HepG2 (cell line): ENCODE data around the gene ENDOU. TPM values are rescaled to one million over a fixed set of nuclear protein-coding genes. Genes with fewer than 3 reads are reported as not detected.
A peak's percentile ranks its signal among the peaks of the same experiment; 100 is the strongest.

Experiments used
- ATAC-seq: fragments of 200-7000 bp; cut with Tn5 transposase; 3 replicates; pipeline ENCODE4 v1.9.1; 2020; ENCODE audit warnings: mild to moderate bottlenecking, moderate library complexity
- BruUV-seq: library from RNA; stranded (reverse); fragments of 400-500 nt; replicated peaks from 2 replicates; lab custom pipeline; 2021; lab: Mats Ljungman, UMichigan
- CTCF ChIA-PET: fragments of 300-600 bp; formaldehyde crosslinking; extraction: SDS; loops from one replicate; lab custom pipeline; 2021; ENCODE audit warnings: low total read pairs, inconsistent platforms, low intra/inter-chr PET ratio; lab: Yijun Ruan, JAX
- POLR2A ChIA-PET: fragments of 350-600 bp; sonication (Branson Sonifier 250); formaldehyde crosslinking; loops from one replicate; lab custom pipeline; 2020; ENCODE audit warnings: antibody characterized with exemption, inconsistent platforms; lab: Yijun Ruan, JAX
- DNase-seq: peaks from one replicate; pipeline ENCODE4 v3.0.0-alpha.2; 2015; ENCODE audit warnings: low spot score
- FAIRE-seq: peaks from 3 replicates; lab custom pipeline; 2011; peaks lifted over from hg19 to GRCh38; lab: Jason Lieb, UNC
- H2AFZ ChIP-seq: one replicate; pipeline ENCODE4 v1.6.1; 2011; ENCODE audit warnings: low read length, inconsistent platforms
- H3K27ac ChIP-seq: fragments of 300-600 bp; 3 replicates; pipeline ENCODE4 v1.8.0; 2011; ENCODE audit warnings: mixed run types, mild to moderate bottlenecking, mixed read lengths, low read length, inconsistent platforms; ENCODE audit not compliant: insufficient read depth; ENCODE audit errors: extremely low read length
- H3K27me3 ChIP-seq, 2 experiments: fragments of 200-600 bp in 1 of 2; 2 replicates in 1 of 2; 3 replicates in 1 of 2; pipeline versions ENCODE4 v1.6.0 to v1.8.0; 2011; ENCODE audit warnings: low read length in 2 of 2, mild to moderate bottlenecking in 2 of 2, moderate library complexity in 2 of 2, inconsistent platforms in 1 of 2; ENCODE audit not compliant: insufficient read depth in 2 of 2, control insufficient read depth in 1 of 2
- H3K36me3 ChIP-seq, 2 experiments: fragments of 200-600 bp in 1 of 2; replicated peaks in 1 of 2; 2 replicates in 1 of 2; 3 replicates in 1 of 2; pipeline versions ENCODE4 v1.5.1 to v1.8.0; 2011; ENCODE audit warnings: low read length in 2 of 2, inconsistent platforms in 1 of 2; ENCODE audit not compliant: insufficient read depth in 2 of 2, control insufficient read depth in 1 of 2
- H3K4me1 ChIP-seq: 2 replicates; pipeline ENCODE4 v1.5.1; 2012; ENCODE audit warnings: low read length, inconsistent platforms; ENCODE audit not compliant: insufficient read depth
- H3K4me2 ChIP-seq: 2 replicates; pipeline ENCODE4 v1.6.0; 2011; ENCODE audit warnings: low read depth, low read length, inconsistent platforms
- H3K4me3 ChIP-seq, 3 experiments: fragments of 200-600 bp in 1 of 3; sonication (generic), shearing (Covaris generic) in 1 of 3; replicated peaks in 1 of 3; 2 replicates each; pipeline ENCODE4 v1.5.1; 2011 to 2016; ENCODE audit warnings: low read length in 3 of 3, inconsistent platforms in 2 of 3, low read depth in 2 of 3, mild to moderate bottlenecking in 2 of 3, control low read depth in 1 of 3, mixed read lengths in 1 of 3; ENCODE audit not compliant: insufficient read depth in 1 of 3
- H3K79me2 ChIP-seq: one replicate; pipeline ENCODE4 v1.6.1; 2011; ENCODE audit warnings: low read length, inconsistent platforms; ENCODE audit not compliant: insufficient read depth
- H3K9ac ChIP-seq: 2 replicates; pipeline ENCODE4 v1.6.0; 2011; ENCODE audit warnings: mild to moderate bottlenecking, low read depth, low read length, inconsistent platforms; ENCODE audit not compliant: insufficient read depth
- H3K9me3 ChIP-seq: 2 replicates; pipeline ENCODE4 v1.5.1; 2012; ENCODE audit warnings: mild to moderate bottlenecking, low read length
- H4K20me1 ChIP-seq: 2 replicates; pipeline ENCODE4 v1.6.0; 2011; ENCODE audit warnings: inconsistent platforms, mild to moderate bottlenecking, low read length, moderate library complexity; ENCODE audit not compliant: insufficient read depth
- ZFP41 ChIP-seq: sonication (generic); formaldehyde crosslinking; IDR thresholded peaks from 2 replicates; pipeline ENCODE4 v1.4.0; 2020; ENCODE audit warnings: mild to moderate bottlenecking, missing genetic modification reagents, borderline replicate concordance
- ZNF414 ChIP-seq: sonication (generic); formaldehyde crosslinking; IDR thresholded peaks from 2 replicates; pipeline ENCODE4 v1.5.0; 2020; ENCODE audit warnings: missing genetic modification reagents
- ZNF44 ChIP-seq: sonication (generic); formaldehyde crosslinking; IDR thresholded peaks from 2 replicates; pipeline ENCODE4 v1.5.1; 2020; ENCODE audit warnings: mild to moderate bottlenecking, missing genetic modification reagents
- ZNF563 ChIP-seq: sonication (generic); formaldehyde crosslinking; IDR thresholded peaks from 2 replicates; pipeline ENCODE4 v1.8.0; 2022; ENCODE audit warnings: mild to moderate bottlenecking, moderate library complexity, missing genetic modification reagents
- ZNF567 ChIP-seq: sonication (generic); formaldehyde crosslinking; IDR thresholded peaks from 2 replicates; pipeline ENCODE4 v1.8.1; 2023; ENCODE audit warnings: mild to moderate bottlenecking, missing genetic modification reagents, borderline replicate concordance
- ZNF704 ChIP-seq: sonication (generic); formaldehyde crosslinking; IDR thresholded peaks from 2 replicates; pipeline ENCODE4 v1.8.1; 2023; ENCODE audit warnings: mild to moderate bottlenecking, inconsistent platforms, moderate library complexity, missing genetic modification reagents, borderline replicate concordance
- WGBS: methylation state at CpG from one replicate; pipeline ENCODE4 v1.1.6; 2017; ENCODE audit warnings: low lambda C conversion rate; 5-methylcytosine and 5-hydroxymethylcytosine counted together
- in situ Hi-C: cut with HindIII; loops from 2 replicates; pipeline ENCODE4 v1.10.0; 2017; ENCODE audit warnings: low pct_unique_long_range_greater_than_20kb; ENCODE audit not compliant: extremely low pct_ligation_motif_present
- intact Hi-C: fragments of 100-400 bp; cut with micrococcal nuclease; formaldehyde crosslinking; loops from one replicate; pipeline ENCODE4 v1.10.0; 2022; ENCODE audit not compliant: unreplicated experiment
- polyA plus RNA-seq, 8 experiments: library from polyadenylated mRNA; depleted of rRNA in 3 of 8; stranded (reverse) in 7 of 8; unstranded in 1 of 8; fragments of >200 nt; fragmentation: Illumina TruSeq in 4 of 8; extraction: Trizol in 4 of 8; gene quantifications; 2 replicates each; pipeline versions ENCODE4 v1.2.1 to v1.2.3, GENCODE V29; 2011 to 2016; ENCODE audit warnings: low read depth in 4 of 8, missing spikeins in 1 of 8, mixed read lengths in 1 of 8; ENCODE audit not compliant: insufficient read depth in 1 of 8
- total RNA-seq, 5 experiments: library from RNA; depleted of rRNA; stranded (reverse); fragments of >200 nt; fragmentation: Illumina TruSeq; extraction: Trizol; gene quantifications; 2 replicates each; pipeline ENCODE4 v1.2.3, GENCODE V29; 2016; ENCODE audit warnings: low read depth in 1 of 5

ENDOU gene
- total and polyA plus RNA-seq, 2 of the 13 experiments (the other 11 are each of a cell fraction or from before 2014, with no cell fraction given), result not detected

- peak overlapping the region; percentile 69 for H3K4me2 ChIP-seq
- no peaks in the 10 kb centered on the region for H3K9me3 ChIP-seq
- 40% methylated on average over 4 of the region's 6 CpGs for WGBS
- peaks cover 12% of the 10 kb centered on the region for H3K4me1 ChIP-seq
- H3K9ac ChIP-seq, result no peak overlapping the region
- H3K4me3 ChIP-seq, result peak overlapping the region in 1 of 3 experiments; percentile 48; a peak in 2 of 6 replicates
- no peak for TF ChIP-seq ZNF563 (CRISPR knock-in tag)
- TF ChIP-seq ZNF704 (CRISPR knock-in tag), result no peak
- no peak for TF ChIP-seq ZNF414 (CRISPR knock-in tag)
- no peak for TF ChIP-seq ZFP41 (CRISPR knock-in tag)
- TF ChIP-seq ZNF567 (CRISPR knock-in tag), result no peak
- no peak for TF ChIP-seq ZNF44 (CRISPR knock-in tag)
- intact Hi-C loops (no loop called here), in situ Hi-C loops (loop anchor here (5.0 kb wide), 1 partner anchor 120 kb away; no protein-coding TSS in a partner anchor)
- H2AFZ ChIP-seq, result no peak overlapping the region
- FAIRE-seq (no peak), DNase-seq (no peak), ATAC-seq (peak; percentile 7; the same call in 1 of the 3 replicates)
- POLR2A ChIA-PET, result no interaction called here
- no peaks in the 10 kb centered on the region for H3K36me3 ChIP-seq
- no peaks in the 10 kb centered on the region for H4K20me1 ChIP-seq
- H3K79me2 ChIP-seq, result no peaks in the 10 kb centered on the region
- no TSS peak for BruUV-seq
- H3K27me3 ChIP-seq, result no peaks in the 10 kb centered on the region; a peak in 1 of 5 replicates
- no peak overlapping the region for H3K27ac ChIP-seq
- CTCF ChIA-PET, result interaction anchor here (1.6 to 3.9 kb wide), 3 partner anchors 57 to 121 kb away, joined by 4 to 56 read pairs (median 12); no protein-coding TSS in a partner anchor
Measured at GRCh38 chr12:47717046-47717442, 8.2 kb downstream of the ENDOU start.
